IMR-90 (cell line): ENCODE results near the gene DEPDC5.

ENCODE experiments used
- BHLHE40 ChIP-seq: fragments of 150-350 bp; IDR thresholded peaks from 2 replicates; pipeline ENCODE4 v1.6.1; 2016; ENCODE audit warnings: mild to moderate bottlenecking, low read depth, low read length
- CEBPB ChIP-seq: IDR thresholded peaks from 2 replicates; pipeline ENCODE4 v1.6.1; 2012; ENCODE audit warnings: low read depth, low read length, improper control_type of control experiment
- CTCF ChIP-seq: conservative IDR thresholded peaks from 2 replicates; pipeline ENCODE4 v1.5.1; 2012; ENCODE audit warnings: mild to moderate bottlenecking, low read depth, low read length, improper control_type of control experiment
- ELK1 ChIP-seq: fragments of 150-350 bp; IDR thresholded peaks from 2 replicates; pipeline ENCODE4 v1.6.1; 2016; ENCODE audit warnings: low read depth, mild to moderate bottlenecking, low read length, moderate library complexity, borderline replicate concordance
- MAFK ChIP-seq: IDR thresholded peaks from 2 replicates; pipeline ENCODE4 v1.6.1; 2012; ENCODE audit warnings: low read depth, low read length, improper control_type of control experiment
- NFE2L2 ChIP-seq: fragments of 150-350 bp; IDR thresholded peaks from 2 replicates; pipeline ENCODE4 v1.6.1; 2016; ENCODE audit warnings: low read depth, mild to moderate bottlenecking, low read length
- POLR2A ChIP-seq: IDR thresholded peaks from 2 replicates; pipeline ENCODE4 v1.6.1; 2012; ENCODE audit warnings: mild to moderate bottlenecking, low read depth, low read length
- RAD21 ChIP-seq: IDR thresholded peaks from 2 replicates; pipeline ENCODE4 v1.6.1; 2012; ENCODE audit warnings: low read length, improper control_type of control experiment
- RCOR1 ChIP-seq: IDR thresholded peaks from 2 replicates; pipeline ENCODE4 v1.6.1; 2012; ENCODE audit warnings: mild to moderate bottlenecking, low read length, improper control_type of control experiment; ENCODE audit not compliant: insufficient replicate concordance
- RFX5 ChIP-seq: IDR thresholded peaks from 2 replicates; pipeline ENCODE4 v1.8.0; 2012; ENCODE audit warnings: low read depth, mild to moderate bottlenecking, low read length, moderate library complexity
- SMC3 ChIP-seq: fragments of 150-350 bp; IDR thresholded peaks from 2 replicates; pipeline ENCODE4 v1.6.1; 2016; ENCODE audit warnings: low read depth, mild to moderate bottlenecking, antibody characterized with exemption, low read length, moderate library complexity
- USF2 ChIP-seq: fragments of 150-350 bp; IDR thresholded peaks from 2 replicates; pipeline ENCODE4 v1.6.1; 2017; ENCODE audit warnings: mild to moderate bottlenecking, antibody characterized with exemption, low read length, low read depth

GRCh38 chr22:31846161-31847115 lies 92.6 kb downstream of the DEPDC5 start:
- TF ChIP-seq POLR2A (no peak), MAFK (peak; percentile 75), ELK1 (no peak), CTCF (peak; percentile 21; the same call in 1 of the 2 replicates), USF2 (no peak), SMC3 (no peak), RCOR1 (peak; percentile 44), NFE2L2 (no peak), CEBPB (no peak), RAD21 (no peak), RFX5 (no peak; the same call in 1 of the 2 replicates), BHLHE40 (peak; percentile 76)
